Sigmoid colon (tissue), 4 donors: ENCODE measurements around the gene STRAP.

Experiments used
- EP300 ChIP-seq, 4 donors: sonication (generic); formaldehyde crosslinking; IDR thresholded peaks; one replicate each; pipeline ENCODE4 v1.6.1; 2017; ENCODE audit warnings: antibody characterized with exemption in 4 of 4
- POLR2A ChIP-seq, 2 donors: fragments of 450-650 bp; IDR thresholded peaks; one replicate each; pipeline ENCODE4 v1.6.1; 2016; ENCODE audit warnings: antibody characterized with exemption in 2 of 2, mild to moderate bottlenecking in 2 of 2, moderate library complexity in 2 of 2
- TF ChIP-seq, protein P1 (sequence below), 4 experiments: fragments of 450-650 bp in 3 of 4; fragments of 200-600 bp in 1 of 4; IDR thresholded peaks; one replicate each; pipeline ENCODE4 v1.5.1; 2016 to 2019; ENCODE audit warnings: antibody characterized with exemption in 4 of 4, mild to moderate bottlenecking in 3 of 4, moderate library complexity in 2 of 4

DNA sequence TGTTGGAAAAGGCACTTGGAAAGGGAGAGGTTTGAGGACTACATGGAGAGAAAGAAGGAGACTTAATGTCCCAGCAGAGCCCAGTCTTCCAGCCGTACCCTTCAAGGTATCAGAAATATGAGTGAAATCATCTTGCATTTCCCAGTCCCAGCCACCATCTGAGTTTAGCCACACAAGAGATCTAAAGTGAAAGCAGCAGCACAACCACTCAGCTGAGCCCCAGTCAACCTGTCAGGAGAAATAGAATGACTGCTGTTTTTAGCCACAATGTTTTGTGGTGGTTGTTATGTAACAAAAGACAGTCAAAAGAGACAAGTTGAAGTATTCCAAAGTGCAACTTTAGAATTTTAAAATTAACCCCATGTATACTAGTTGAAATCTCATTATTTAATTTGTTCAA is 56.9 kb downstream of the STRAP start:
- TF ChIP-seq, protein P1, sequence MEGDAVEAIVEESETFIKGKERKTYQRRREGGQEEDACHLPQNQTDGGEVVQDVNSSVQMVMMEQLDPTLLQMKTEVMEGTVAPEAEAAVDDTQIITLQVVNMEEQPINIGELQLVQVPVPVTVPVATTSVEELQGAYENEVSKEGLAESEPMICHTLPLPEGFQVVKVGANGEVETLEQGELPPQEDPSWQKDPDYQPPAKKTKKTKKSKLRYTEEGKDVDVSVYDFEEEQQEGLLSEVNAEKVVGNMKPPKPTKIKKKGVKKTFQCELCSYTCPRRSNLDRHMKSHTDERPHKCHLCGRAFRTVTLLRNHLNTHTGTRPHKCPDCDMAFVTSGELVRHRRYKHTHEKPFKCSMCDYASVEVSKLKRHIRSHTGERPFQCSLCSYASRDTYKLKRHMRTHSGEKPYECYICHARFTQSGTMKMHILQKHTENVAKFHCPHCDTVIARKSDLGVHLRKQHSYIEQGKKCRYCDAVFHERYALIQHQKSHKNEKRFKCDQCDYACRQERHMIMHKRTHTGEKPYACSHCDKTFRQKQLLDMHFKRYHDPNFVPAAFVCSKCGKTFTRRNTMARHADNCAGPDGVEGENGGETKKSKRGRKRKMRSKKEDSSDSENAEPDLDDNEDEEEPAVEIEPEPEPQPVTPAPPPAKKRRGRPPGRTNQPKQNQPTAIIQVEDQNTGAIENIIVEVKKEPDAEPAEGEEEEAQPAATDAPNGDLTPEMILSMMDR (IDR thresholded peaks at IDR 0.05) = no peak
- TF ChIP-seq POLR2A (IDR thresholded peaks at IDR 0.05) (no peak), EP300 (IDR thresholded peaks at IDR 0.05) (no peak)
